Osteocyte (in vitro differentiated cells): ENCODE results near the gene BAIAP2L2. TPM values are rescaled to one million over a fixed set of nuclear protein-coding genes. Genes with fewer than 3 reads are reported as not detected.

Source experiments
- DNase-seq: peaks from one replicate; pipeline ENCODE4 v3.0.0; 2021; ENCODE audit warnings: mixed read lengths; ENCODE audit not compliant: unreplicated experiment; ENCODE audit errors: extremely low spot score
- H3K27ac Mint-ChIP-seq: one replicate; pipeline ENCODE4 v1.8.0; 2021; ENCODE audit warnings: mild to moderate bottlenecking, mixed read lengths; ENCODE audit not compliant: unreplicated experiment
- H3K27me3 Mint-ChIP-seq: one replicate; pipeline ENCODE4 v1.8.0; 2021; ENCODE audit warnings: mixed read lengths; ENCODE audit not compliant: unreplicated experiment
- H3K36me3 Mint-ChIP-seq: one replicate; pipeline ENCODE4 v1.8.0; 2021; ENCODE audit warnings: mixed read lengths; ENCODE audit not compliant: unreplicated experiment
- H3K4me1 Mint-ChIP-seq: one replicate; pipeline ENCODE4 v1.8.0; 2021; ENCODE audit warnings: mixed read lengths; ENCODE audit not compliant: unreplicated experiment
- H3K4me3 Mint-ChIP-seq: one replicate; pipeline ENCODE4 v1.8.0; 2021; ENCODE audit warnings: mild to moderate bottlenecking, moderate library complexity, mixed read lengths; ENCODE audit not compliant: unreplicated experiment
- H3K9me3 Mint-ChIP-seq: one replicate; pipeline ENCODE4 v1.8.0; 2021; ENCODE audit warnings: mixed read lengths; ENCODE audit not compliant: unreplicated experiment
- total RNA-seq: library from RNA; stranded (reverse); gene quantifications from 2 replicates; pipeline ENCODE4 v1.2.1, GENCODE V29; 2021
- TF ChIP-seq, protein P1 (sequence below): fragments of 200-600 bp; sonication (generic); IDR thresholded peaks from 2 replicates; pipeline ENCODE4 v1.5.0; 2021; ENCODE audit warnings: antibody characterized with exemption, mild to moderate bottlenecking, moderate library complexity

The BAIAP2L2 gene
- total RNA-seq, 1 donor from 2014 or later: 0.48 TPM

- H3K9me3 Mint-ChIP-seq: no peaks in the 10 kb centered on the region
- no peak overlapping the region for H3K4me3 Mint-ChIP-seq
- peak overlapping the region; percentile 81 for H3K27ac Mint-ChIP-seq
- TF ChIP-seq, protein P1, sequence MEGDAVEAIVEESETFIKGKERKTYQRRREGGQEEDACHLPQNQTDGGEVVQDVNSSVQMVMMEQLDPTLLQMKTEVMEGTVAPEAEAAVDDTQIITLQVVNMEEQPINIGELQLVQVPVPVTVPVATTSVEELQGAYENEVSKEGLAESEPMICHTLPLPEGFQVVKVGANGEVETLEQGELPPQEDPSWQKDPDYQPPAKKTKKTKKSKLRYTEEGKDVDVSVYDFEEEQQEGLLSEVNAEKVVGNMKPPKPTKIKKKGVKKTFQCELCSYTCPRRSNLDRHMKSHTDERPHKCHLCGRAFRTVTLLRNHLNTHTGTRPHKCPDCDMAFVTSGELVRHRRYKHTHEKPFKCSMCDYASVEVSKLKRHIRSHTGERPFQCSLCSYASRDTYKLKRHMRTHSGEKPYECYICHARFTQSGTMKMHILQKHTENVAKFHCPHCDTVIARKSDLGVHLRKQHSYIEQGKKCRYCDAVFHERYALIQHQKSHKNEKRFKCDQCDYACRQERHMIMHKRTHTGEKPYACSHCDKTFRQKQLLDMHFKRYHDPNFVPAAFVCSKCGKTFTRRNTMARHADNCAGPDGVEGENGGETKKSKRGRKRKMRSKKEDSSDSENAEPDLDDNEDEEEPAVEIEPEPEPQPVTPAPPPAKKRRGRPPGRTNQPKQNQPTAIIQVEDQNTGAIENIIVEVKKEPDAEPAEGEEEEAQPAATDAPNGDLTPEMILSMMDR: no peak
- no peak for DNase-seq
- peaks cover 12% of the 10 kb centered on the region for H3K36me3 Mint-ChIP-seq
- H3K4me1 Mint-ChIP-seq: peaks cover 10% of the 10 kb centered on the region
- H3K27me3 Mint-ChIP-seq: no peaks in the 10 kb centered on the region
Observed at GRCh38 chr22:38068641-38069371, 41.7 kb downstream of the BAIAP2L2 start.

DNA sequence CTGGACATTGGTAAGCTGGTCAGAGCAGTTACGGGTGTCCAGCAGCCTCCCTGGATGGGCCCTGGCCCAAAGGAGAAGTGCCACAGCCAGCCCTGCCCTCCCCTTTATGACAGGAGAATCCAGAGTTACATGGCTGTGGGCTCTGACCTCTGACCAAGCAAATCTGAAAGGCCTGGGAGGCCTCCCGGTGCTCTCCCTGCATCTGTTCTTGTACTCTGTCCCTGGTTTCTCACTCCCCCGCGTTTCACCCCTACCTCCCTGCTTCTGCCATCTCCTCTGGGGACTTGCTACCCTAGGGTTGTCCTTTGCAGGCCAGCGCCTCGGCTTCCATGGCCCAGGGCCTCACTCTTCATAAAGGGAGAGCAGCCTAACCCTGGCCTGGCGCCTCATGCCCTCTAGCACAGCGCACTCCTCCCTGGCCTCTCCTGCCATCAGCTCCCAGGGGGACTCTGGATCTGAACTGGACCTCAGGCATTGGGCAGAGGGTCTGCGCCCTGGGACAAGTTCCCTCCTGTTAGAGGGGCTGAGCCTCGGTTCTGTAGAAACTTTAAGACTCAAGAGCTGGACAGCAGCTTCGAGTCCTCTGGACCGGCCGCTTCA lies 42.6 kb downstream of the BAIAP2L2 start:
- H3K4me1 Mint-ChIP-seq: peaks cover 10% of the 10 kb centered on the region
- TF ChIP-seq, protein P1: no peak
- H3K27me3 Mint-ChIP-seq: no peaks in the 10 kb centered on the region
- peaks cover 11% of the 10 kb centered on the region for H3K36me3 Mint-ChIP-seq
- DNase-seq: no peak
- H3K27ac Mint-ChIP-seq: no peak overlapping the region
- H3K9me3 Mint-ChIP-seq: no peaks in the 10 kb centered on the region
- H3K4me3 Mint-ChIP-seq: no peak overlapping the region

DNA sequence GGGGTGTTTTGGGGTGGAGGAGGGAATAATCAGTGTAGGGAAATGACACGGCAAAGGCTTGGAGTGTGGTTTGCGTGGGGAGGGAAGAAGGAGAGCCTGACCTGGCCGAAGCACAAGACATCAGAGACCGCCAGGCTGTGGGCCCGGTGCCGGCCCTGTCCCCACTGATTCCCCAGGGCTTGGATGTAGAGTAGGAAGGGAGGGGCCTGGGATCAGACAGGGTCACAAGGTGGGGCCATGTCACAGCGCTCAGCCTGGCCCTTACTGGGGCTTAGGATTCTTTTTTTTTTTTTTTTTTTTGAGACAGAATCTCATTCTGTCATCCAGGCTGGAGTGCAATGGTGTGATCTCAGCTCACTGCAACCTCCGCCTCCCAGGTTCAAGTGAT lies 43.5 kb downstream of the BAIAP2L2 start:
- Mint-ChIP-seq H3K27ac (no peak overlapping the region), H3K36me3 (peaks cover 12% of the 10 kb centered on the region), H3K4me1 (peaks cover 10% of the 10 kb centered on the region), H3K4me3 (no peak overlapping the region), H3K27me3 (no peaks in the 10 kb centered on the region), H3K9me3 (no peaks in the 10 kb centered on the region)
- DNase-seq: no peak
- TF ChIP-seq, protein P1: no peak

GRCh38 chr22:38066381-38067027 lies 44.0 kb downstream of the BAIAP2L2 start:
- peaks cover 14% of the 10 kb centered on the region for H3K36me3 Mint-ChIP-seq
- no peak for DNase-seq
- no peak overlapping the region for H3K4me3 Mint-ChIP-seq
- no peaks in the 10 kb centered on the region for H3K9me3 Mint-ChIP-seq
- peaks cover 12% of the 10 kb centered on the region for H3K4me1 Mint-ChIP-seq
- H3K27ac Mint-ChIP-seq: no peak overlapping the region
- TF ChIP-seq, protein P1: no peak
- no peaks in the 10 kb centered on the region for H3K27me3 Mint-ChIP-seq

GRCh38 chr22:38065539-38065938 lies 44.9 kb downstream of the BAIAP2L2 start:
- H3K36me3 Mint-ChIP-seq: peaks cover 14% of the 10 kb centered on the region
- DNase-seq: no peak

More at GRCh38 chr22:38065539-38065938, 44.9 kb downstream of the BAIAP2L2 start:
- TF ChIP-seq, protein P1: no peak
- no peaks in the 10 kb centered on the region for H3K27me3 Mint-ChIP-seq
- H3K4me1 Mint-ChIP-seq: peaks cover 12% of the 10 kb centered on the region
- no peaks in the 10 kb centered on the region for H3K9me3 Mint-ChIP-seq
- H3K4me3 Mint-ChIP-seq: no peak overlapping the region
- no peak overlapping the region for H3K27ac Mint-ChIP-seq
